Esophagus squamous epithelium (tissue), 5 donors: ENCODE measurements around the gene TAP1. TPM values are rescaled to one million over a fixed set of nuclear protein-coding genes. Genes with fewer than 3 reads are reported as not detected.

ENCODE experiments used
- DNase-seq: peaks from one replicate; lab custom pipeline; 2025; lab: John Stamatoyannopoulos, UW
- H3K27ac ChIP-seq, 4 donors: fragments of 200-600 bp; sonication (generic); one replicate each; pipeline ENCODE4 v1.5.1; 2016 to 2019; ENCODE audit warnings: mild to moderate bottlenecking in 1 of 4
- H3K27me3 ChIP-seq, 4 donors: fragments of 200-600 bp; sonication (generic); 1 replicate in 3 of 4; 2 replicates in 1 of 4; pipeline versions ENCODE4 v1.5.1 to v1.6.0; 2017 to 2021; ENCODE audit warnings: antibody characterized with exemption in 1 of 4
- H3K36me3 ChIP-seq, 3 donors: fragments of 200-600 bp; sonication (generic); one replicate each; pipeline ENCODE4 v1.5.1; 2016 to 2019
- H3K4me1 ChIP-seq, 3 donors: fragments of 200-600 bp; sonication (generic); one replicate each; pipeline ENCODE4 v1.5.1; 2017 to 2019
- H3K4me3 ChIP-seq, 4 donors: fragments of 200-600 bp; sonication (generic); 1 replicate in 3 of 4; 2 replicates in 1 of 4; pipeline ENCODE4 v1.5.1; 2016 to 2019; ENCODE audit warnings: mild to moderate bottlenecking in 2 of 4, moderate library complexity in 1 of 4
- H3K9me3 ChIP-seq, 3 donors: fragments of 200-600 bp; sonication (generic); one replicate each; pipeline ENCODE4 v1.5.1; 2016 to 2019
- POLR2A ChIP-seq, 4 donors: fragments of 450-650 bp; IDR thresholded peaks; one replicate each; pipeline ENCODE4 v1.6.1; 2017; ENCODE audit warnings: antibody characterized with exemption in 4 of 4, mild to moderate bottlenecking in 4 of 4, moderate library complexity in 3 of 4
- WGBS, 2 donors: methylation state at CpG; one replicate each; pipeline ENCODE4 v1.1.5; 2018; 5-methylcytosine and 5-hydroxymethylcytosine counted together
- intact Hi-C: fragments of 100-400 bp; cut with DNase I; formaldehyde crosslinking; loops from one replicate; pipeline ENCODE4 v1.15.0; 2022
- total RNA-seq, 4 donors: library from RNA; depleted of rRNA; stranded (reverse); fragments of >200 nt; gene quantifications; one replicate each; pipeline ENCODE4 v1.1.0, GENCODE V29; 2016
- TF ChIP-seq, protein P1 (sequence below), 6 experiments: fragments of 450-650 bp in 4 of 6; fragments of 200-600 bp in 2 of 6; sonication (generic) in 2 of 6; IDR thresholded peaks; one replicate each; pipeline ENCODE4 v1.5.1; 2016 to 2019; ENCODE audit warnings: antibody characterized with exemption in 6 of 6, mild to moderate bottlenecking in 4 of 6, moderate library complexity in 4 of 6
- donor health status: DM: yes; HTN: yes; CAD: no.

Gene TAP1
- total RNA-seq, 4 donors from 2014 or later = 31.7 to 95.5 (median 40.3) TPM

DNA sequence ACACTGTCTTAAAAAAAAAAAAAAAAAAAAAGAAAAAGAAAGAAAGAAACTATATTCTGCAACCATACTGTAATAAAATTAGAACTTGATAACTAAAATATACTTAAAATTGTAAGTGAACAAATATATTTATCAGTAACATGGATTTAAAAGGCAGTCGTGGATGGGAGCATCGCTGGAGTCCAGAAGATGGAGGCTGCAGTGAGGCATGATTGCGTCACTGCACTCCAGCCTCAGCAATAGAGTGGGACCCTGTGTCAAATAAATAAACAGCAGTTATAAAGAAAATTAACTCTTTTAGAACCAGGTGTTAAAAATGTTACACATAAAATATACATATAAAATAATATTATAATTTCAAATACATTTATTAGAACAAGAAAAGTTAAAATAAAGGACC lies 9.2 kb upstream of the TAP1 start:
- H3K4me3 ChIP-seq = no peak overlapping the region
- TF ChIP-seq, protein P1, sequence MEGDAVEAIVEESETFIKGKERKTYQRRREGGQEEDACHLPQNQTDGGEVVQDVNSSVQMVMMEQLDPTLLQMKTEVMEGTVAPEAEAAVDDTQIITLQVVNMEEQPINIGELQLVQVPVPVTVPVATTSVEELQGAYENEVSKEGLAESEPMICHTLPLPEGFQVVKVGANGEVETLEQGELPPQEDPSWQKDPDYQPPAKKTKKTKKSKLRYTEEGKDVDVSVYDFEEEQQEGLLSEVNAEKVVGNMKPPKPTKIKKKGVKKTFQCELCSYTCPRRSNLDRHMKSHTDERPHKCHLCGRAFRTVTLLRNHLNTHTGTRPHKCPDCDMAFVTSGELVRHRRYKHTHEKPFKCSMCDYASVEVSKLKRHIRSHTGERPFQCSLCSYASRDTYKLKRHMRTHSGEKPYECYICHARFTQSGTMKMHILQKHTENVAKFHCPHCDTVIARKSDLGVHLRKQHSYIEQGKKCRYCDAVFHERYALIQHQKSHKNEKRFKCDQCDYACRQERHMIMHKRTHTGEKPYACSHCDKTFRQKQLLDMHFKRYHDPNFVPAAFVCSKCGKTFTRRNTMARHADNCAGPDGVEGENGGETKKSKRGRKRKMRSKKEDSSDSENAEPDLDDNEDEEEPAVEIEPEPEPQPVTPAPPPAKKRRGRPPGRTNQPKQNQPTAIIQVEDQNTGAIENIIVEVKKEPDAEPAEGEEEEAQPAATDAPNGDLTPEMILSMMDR (IDR thresholded peaks at IDR 0.05) = no peak
- TF ChIP-seq POLR2A (IDR thresholded peaks at IDR 0.05) = no peak
- intact Hi-C loops = no loop called here
- no peak for DNase-seq
- no peaks in the 10 kb centered on the region for H3K27me3 ChIP-seq
- 76 to 83% methylated on average over 3 of the region's 3 CpGs for WGBS, 2 donors
- H3K9me3 ChIP-seq = no peaks in the 10 kb centered on the region
- no peak overlapping the region for H3K27ac ChIP-seq
- H3K36me3 ChIP-seq = peaks cover 6 to 28% (median 6%) of the 10 kb centered on the region in 3 donors
- H3K4me1 ChIP-seq = peaks cover 0 to 8% (median 2%) of the 10 kb centered on the region in 3 donors

DNA sequence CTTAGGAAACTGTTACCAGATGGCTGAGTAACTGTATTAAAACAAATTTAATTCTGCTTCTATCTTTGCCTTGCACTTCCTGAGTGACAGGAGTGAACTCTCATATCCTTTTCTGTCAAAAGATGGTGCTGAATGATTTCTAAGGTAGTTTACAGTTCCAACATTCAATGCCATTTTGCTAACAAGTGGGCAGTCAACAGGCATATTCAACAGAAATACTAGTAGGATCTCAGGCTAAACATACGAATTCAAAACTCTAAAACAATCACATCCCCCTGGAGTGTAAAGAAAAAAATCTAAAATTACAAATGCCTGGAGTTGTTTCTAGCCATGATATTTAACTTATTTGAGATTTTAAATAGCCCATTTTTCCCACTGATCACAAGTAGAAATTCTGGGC lies 7.2 kb upstream of the TAP1 start:
- Histone ChIP-seq H3K4me1 (peaks cover 0 to 13% (median 7%) of the 10 kb centered on the region in 3 donors), H3K4me3 (no peak overlapping the region), H3K9me3 (no peaks in the 10 kb centered on the region), H3K36me3 (peaks cover 6 to 34% (median 9%) of the 10 kb centered on the region in 3 donors), H3K27ac (peak overlapping the region in 1 of 4 donors; percentile 11), H3K27me3 (no peaks in the 10 kb centered on the region)
- DNase-seq = no peak
- TF ChIP-seq, protein P1 (IDR thresholded peaks at IDR 0.05) = no peak
- no peak for TF ChIP-seq POLR2A (IDR thresholded peaks at IDR 0.05)
- WGBS, 2 donors = 57 to 67% methylated on average over 1 of the region's 1 CpG
- intact Hi-C loops = no loop called here

GRCh38 chr6:32858194-32858593 lies 4.7 kb upstream of the TAP1 start:
- Histone ChIP-seq H3K27ac (no peak overlapping the region), H3K9me3 (no peaks in the 10 kb centered on the region), H3K27me3 (no peaks in the 10 kb centered on the region), H3K4me1 (peaks cover 0 to 30% (median 15%) of the 10 kb centered on the region in 3 donors), H3K36me3 (peaks cover 6 to 34% (median 9%) of the 10 kb centered on the region in 3 donors), H3K4me3 (no peak overlapping the region)
- intact Hi-C loops = no loop called here
- TF ChIP-seq POLR2A (IDR thresholded peaks at IDR 0.05) = no peak
- TF ChIP-seq, protein P1 (IDR thresholded peaks at IDR 0.05) = no peak
- 64% methylated on average over 5 of the region's 5 CpGs; no CpG with 5 or more reads in 1 of the 2 donors for WGBS, 2 donors
- no peak for DNase-seq

DNA sequence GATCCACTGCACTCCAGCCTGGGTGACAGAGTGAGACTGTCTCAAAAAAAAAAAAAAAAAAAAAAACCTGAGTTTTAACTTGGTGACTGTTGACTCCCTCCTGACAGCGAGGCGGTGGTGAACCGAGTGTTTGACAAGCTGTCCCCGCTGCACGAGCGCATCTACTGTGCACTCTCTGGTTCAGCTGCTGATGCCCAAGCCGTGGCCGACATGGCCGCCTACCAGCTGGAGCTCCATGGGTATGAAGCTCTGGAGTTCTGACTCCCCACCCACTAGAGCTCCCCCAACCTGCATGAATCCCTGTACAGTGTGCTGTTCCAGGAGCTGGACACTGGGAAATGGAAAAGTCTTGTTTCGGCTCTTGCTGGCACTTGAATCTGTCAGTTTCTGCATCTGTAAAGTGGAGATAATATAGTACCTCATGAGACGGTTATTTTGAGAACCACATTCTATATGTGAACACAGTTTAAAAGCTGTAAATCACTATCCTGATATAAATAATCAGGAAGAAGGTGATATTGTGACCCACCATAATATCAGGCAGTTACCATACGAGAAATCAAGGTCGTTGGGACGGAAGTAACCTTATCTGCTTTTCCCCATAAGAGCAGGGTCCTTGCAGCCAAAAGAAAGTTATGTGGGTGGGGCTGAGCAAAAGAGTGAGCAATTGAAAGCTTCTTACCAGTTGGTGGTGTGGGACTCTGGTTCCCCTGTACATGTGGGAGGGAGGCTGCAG lies 3.8 kb upstream of the TAP1 start:
- WGBS, 2 donors = 82 to 87% methylated on average over 14 of the region's 14 CpGs
- peaks cover 1 to 36% (median 16%) of the 10 kb centered on the region in 3 donors for H3K4me1 ChIP-seq
- H3K27me3 ChIP-seq = no peaks in the 10 kb centered on the region
- no peak for DNase-seq
- no peak overlapping the region for H3K27ac ChIP-seq
- peaks cover 6 to 34% (median 9%) of the 10 kb centered on the region in 3 donors for H3K36me3 ChIP-seq
- no peaks in the 10 kb centered on the region for H3K9me3 ChIP-seq
- intact Hi-C loops = no loop called here
- TF ChIP-seq, protein P1 (IDR thresholded peaks at IDR 0.05) = no peak
- no peak for TF ChIP-seq POLR2A (IDR thresholded peaks at IDR 0.05)
- H3K4me3 ChIP-seq = no peak overlapping the region

DNA sequence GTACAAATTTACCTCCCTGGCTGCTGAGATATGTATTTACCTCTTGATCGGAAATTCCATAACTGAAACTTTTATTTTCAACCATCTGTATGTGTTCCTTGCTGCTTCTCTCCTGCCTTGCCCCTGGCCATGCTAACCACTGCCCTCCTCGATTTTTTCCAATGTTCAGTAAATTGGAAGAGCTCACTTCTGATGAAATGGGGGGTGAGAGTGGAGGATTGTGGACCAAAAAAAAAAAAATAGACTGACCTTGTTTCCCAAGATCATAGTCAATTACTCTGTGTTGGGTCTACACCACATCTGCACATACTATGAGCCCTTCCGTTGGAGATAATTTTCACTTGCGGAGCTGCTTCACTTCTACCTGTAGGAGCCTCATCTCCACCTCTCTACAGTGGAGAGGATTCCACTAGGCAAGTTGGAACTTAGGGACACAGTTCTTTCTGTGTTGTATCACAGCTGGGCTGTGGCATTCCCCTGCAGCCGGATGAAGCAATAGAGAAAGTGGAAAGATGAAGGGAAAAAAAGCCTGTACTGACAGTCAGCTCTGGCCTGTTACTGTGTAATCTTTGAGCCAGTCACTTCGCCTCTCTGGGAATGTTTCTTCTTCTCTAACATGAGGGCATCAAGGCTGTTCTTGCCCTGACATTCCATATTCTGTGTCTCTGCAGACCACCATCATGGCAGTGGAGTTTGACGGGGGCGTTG lies 2.1 kb upstream of the TAP1 start:
- no peak for DNase-seq
- Histone ChIP-seq H3K27me3 (no peaks in the 10 kb centered on the region), H3K4me3 (peak overlapping the region in 1 of 4 donors; percentile 77), H3K27ac (peak overlapping the region in 3 of 4 donors; percentile 4 to 98 (median 98)), H3K9me3 (no peaks in the 10 kb centered on the region), H3K4me1 (peaks cover 6 to 45% (median 29%) of the 10 kb centered on the region in 3 donors), H3K36me3 (peaks cover 11 to 45% (median 13%) of the 10 kb centered on the region in 3 donors)
- intact Hi-C loops = no loop called here
- TF ChIP-seq, protein P1 (IDR thresholded peaks at IDR 0.05) = no peak
- TF ChIP-seq POLR2A (IDR thresholded peaks at IDR 0.05) = no peak
- 57 to 69% methylated on average over 7 to 8 of the region's 8 CpGs for WGBS, 2 donors
